GM10266 (cell line): Measurements from ENCODE around the gene RBM20.
A peak's percentile ranks its signal among the peaks of the same experiment; 100 is the strongest.

ENCODE experiments used
- DNase-seq: peaks from one replicate; pipeline ENCODE4 v3.0.0; 2012; ENCODE audit errors: extremely low spot score
- TF ChIP-seq, protein P1 (sequence below): IDR thresholded peaks from 2 replicates; pipeline ENCODE4 v1.5.1; 2012; ENCODE audit warnings: mild to moderate bottlenecking, low read depth; ENCODE audit not compliant: control insufficient read depth, insufficient read depth; ENCODE audit errors: missing control alignments

RBM20 gene

DNA sequence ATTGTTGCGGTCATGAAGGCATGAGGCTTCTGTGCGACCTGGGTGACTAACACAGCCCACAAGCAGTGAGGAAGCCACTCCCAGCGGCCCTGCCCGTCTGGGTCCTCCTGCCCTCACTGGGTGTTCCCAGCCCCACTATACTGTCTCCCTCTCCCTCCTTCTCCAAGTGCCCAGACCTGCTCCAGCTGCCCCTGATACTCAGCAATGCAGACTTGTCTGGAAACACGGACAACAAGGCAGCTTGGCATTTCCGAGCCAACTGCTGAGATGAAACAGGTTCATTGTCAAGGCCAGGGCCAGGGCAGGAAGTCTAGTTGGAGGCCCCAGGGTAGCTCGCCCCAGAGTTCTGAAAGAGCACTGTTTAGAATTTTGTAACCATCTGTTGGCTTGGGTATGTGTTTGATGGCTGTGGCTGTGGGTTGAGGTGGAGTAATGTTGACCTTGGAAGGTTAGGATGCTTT is 95.7 kb downstream of the RBM20 start:
- TF ChIP-seq, protein P1, sequence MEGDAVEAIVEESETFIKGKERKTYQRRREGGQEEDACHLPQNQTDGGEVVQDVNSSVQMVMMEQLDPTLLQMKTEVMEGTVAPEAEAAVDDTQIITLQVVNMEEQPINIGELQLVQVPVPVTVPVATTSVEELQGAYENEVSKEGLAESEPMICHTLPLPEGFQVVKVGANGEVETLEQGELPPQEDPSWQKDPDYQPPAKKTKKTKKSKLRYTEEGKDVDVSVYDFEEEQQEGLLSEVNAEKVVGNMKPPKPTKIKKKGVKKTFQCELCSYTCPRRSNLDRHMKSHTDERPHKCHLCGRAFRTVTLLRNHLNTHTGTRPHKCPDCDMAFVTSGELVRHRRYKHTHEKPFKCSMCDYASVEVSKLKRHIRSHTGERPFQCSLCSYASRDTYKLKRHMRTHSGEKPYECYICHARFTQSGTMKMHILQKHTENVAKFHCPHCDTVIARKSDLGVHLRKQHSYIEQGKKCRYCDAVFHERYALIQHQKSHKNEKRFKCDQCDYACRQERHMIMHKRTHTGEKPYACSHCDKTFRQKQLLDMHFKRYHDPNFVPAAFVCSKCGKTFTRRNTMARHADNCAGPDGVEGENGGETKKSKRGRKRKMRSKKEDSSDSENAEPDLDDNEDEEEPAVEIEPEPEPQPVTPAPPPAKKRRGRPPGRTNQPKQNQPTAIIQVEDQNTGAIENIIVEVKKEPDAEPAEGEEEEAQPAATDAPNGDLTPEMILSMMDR: no peak
- DNase-seq: no peak

DNA sequence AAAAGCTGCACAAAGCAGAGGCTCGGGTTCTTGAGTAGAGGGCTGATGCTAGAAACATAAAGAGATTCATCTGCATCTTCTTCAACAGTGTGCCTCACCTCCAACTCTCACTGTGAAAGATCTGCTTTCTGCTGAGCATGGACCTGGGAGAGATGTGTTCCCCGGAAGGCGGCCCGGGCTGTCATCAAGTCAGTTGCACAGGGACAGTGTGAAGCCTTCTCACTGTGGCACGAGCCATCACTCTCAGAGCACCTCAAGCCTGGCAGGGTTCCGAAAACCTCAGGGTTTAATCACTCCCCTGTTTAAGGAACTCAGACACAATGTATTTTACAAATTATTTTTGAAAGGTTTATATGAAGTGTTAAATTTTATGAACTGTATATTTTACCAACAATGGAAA is 98.7 kb downstream of the RBM20 start:
- TF ChIP-seq, protein P1: no peak
- DNase-seq: no peak

GRCh38 chr10:110744782-110745181 is 100.6 kb downstream of the RBM20 start:
- no peak for DNase-seq
- TF ChIP-seq, protein P1: no peak

DNA sequence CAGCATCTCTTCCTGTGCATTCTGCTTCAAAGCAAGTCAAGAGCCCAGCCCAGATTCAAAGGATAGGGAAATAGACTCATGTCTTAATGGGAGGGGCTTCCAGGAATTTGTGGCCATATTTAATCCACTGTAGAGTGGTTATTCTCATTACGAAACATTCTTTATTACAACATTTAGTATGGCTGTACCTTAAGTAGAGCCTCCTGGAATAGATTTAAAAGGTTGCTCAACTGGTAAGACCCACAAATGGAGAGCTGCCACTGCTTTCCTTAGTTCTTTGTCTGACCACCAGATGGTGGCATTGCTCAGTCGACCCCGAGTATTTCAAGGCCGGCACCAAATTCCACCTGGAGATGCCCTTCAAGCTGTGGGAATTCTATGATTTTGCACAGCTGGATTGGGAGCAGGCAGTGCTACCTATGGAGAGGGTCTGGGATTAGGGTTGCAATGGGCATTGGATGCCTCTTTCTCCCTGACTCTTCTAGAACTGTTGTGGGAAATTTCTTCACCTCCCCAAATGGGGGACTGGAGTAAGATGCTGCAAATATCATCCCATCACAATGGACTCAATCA is 102.2 kb downstream of the RBM20 start:
- peak; percentile 54 for DNase-seq
- TF ChIP-seq, protein P1: peak; percentile 54

DNA sequence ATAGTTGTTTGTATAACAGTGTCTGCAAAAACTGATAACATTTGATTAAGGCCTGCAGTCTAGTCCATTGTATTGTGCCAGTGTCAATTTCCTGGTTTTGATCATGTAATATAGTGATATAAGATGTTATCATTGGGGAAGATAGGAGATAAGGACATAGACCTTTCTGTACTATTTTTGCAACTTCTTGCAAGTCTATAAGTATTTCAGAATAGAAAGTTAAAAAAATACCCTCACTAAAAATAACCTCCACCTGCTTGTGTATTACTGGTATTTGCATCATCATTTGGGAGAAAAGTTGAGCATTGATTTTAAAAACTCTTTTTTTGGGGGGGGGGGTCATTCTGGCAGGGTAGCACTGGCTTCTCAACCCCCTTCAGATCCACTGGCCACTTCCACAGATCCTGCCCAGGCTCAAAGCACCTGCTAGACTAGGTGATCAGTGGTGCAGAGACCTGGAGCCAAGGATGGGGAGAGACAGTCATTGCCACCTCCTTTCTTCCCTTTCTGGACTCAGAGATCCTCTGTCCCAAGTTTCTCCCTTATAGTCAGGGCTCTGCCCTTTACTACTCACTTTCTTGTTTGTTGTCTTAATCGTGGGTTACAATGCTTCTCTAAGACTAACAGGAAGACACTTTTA is 103.0 kb downstream of the RBM20 start:
- no peak for DNase-seq
- TF ChIP-seq, protein P1: no peak

GRCh38 chr10:110747609-110748464 is 103.7 kb downstream of the RBM20 start:
- TF ChIP-seq, protein P1: no peak
- DNase-seq: no peak
